Activated naive CD8-positive, alpha-beta T cell treated with anti-CD3 and anti-CD28 coated beads for 36 hours (primary cell): ENCODE measurements around the gene TTC16. TPM values are rescaled to one million over a fixed set of nuclear protein-coding genes. Genes with fewer than 3 reads are reported as not detected.

Experiments used
- total RNA-seq, 2 experiments: library from RNA; stranded (reverse); gene quantifications; one replicate each; pipeline ENCODE4 v1.2.3, GENCODE V29; 2021

The TTC16 gene
- total RNA-seq, 2 experiments from 2014 or later, result 1.3 to 1.4 TPM

Other genes starting within 250 kb of the TTC16 start
- gene STXBP1, start 103.8 kb upstream of the TTC16 start, total RNA-seq, result 10 to 100 TPM; 18.8 to 19.9 TPM
- gene CFAP157, start 9.1 kb upstream of the TTC16 start, total RNA-seq, result not detected
- 10 to 100 TPM; 19.7 to 21.2 TPM for gene PTRH1, start 416 bp upstream of the TTC16 start, total RNA-seq
- 10 to 100 TPM; 17.7 to 18.1 TPM for gene TOR2A, start 19.2 kb downstream of the TTC16 start, total RNA-seq
- 10 to 100 TPM; 20.4 to 21.5 TPM for gene SH2D3C, start 62.6 kb downstream of the TTC16 start, total RNA-seq
- gene CDK9, start 70.0 kb downstream of the TTC16 start, total RNA-seq, result 10 to 100 TPM; 85.2 to 94.2 TPM
- 10 to 100 TPM; 86.3 to 88.0 TPM for gene FPGS, start 86.8 kb downstream of the TTC16 start, total RNA-seq
- 10 to 100 TPM; 17.7 to 18.8 TPM for gene ENG, start 138.6 kb downstream of the TTC16 start, total RNA-seq
- 10 to 100 TPM in 1 of 2 experiments, 1 to 10 TPM in 1; 9.9 to 11.7 TPM for gene AK1, start 161.6 kb downstream of the TTC16 start, total RNA-seq
- 10 to 100 TPM; 44.5 to 45.1 TPM for gene ST6GALNAC6, start 183.5 kb downstream of the TTC16 start, total RNA-seq
- 10 to 100 TPM; 45.3 to 51.2 TPM for gene ST6GALNAC4, start 201.0 kb downstream of the TTC16 start, total RNA-seq
- gene PIP5KL1, start 214.7 kb downstream of the TTC16 start, total RNA-seq, result 1 to 10 TPM; 2.3 to 3.2 TPM
- 10 to 100 TPM; 55.4 to 57.6 TPM for gene DPM2, start 221.8 kb downstream of the TTC16 start, total RNA-seq